Vagina (tissue), 2 donors: ENCODE data around the gene PDGFC. TPM values are rescaled to one million over a fixed set of nuclear protein-coding genes. Genes with fewer than 3 reads are reported as not detected.

Experiments used
- DNase-seq, 2 donors: peaks; one replicate each; pipeline ENCODE4 v3.0.0-alpha.2; 2017; ENCODE audit errors: extremely low spot score in 2 of 2
- H3K27ac ChIP-seq: fragments of 200-600 bp; sonication (generic); one replicate; pipeline ENCODE4 v1.5.1; 2019
- H3K27me3 ChIP-seq: fragments of 200-600 bp; sonication (generic); one replicate; pipeline ENCODE4 v1.5.1; 2019
- H3K36me3 ChIP-seq, 2 donors: fragments of 200-600 bp; sonication (generic); one replicate each; pipeline ENCODE4 v1.5.1; 2017 to 2019
- H3K4me1 ChIP-seq: fragments of 200-600 bp; sonication (generic); one replicate; pipeline ENCODE4 v1.5.1; 2019
- H3K4me3 ChIP-seq, 2 donors: fragments of 200-600 bp; sonication (generic); 1 replicate in 1 of 2; 2 replicates in 1 of 2; pipeline ENCODE4 v1.5.1; 2016 to 2019
- H3K9me3 ChIP-seq: fragments of 200-600 bp; sonication (generic); one replicate; pipeline ENCODE4 v1.5.1; 2019
- CTCF ChIP-seq, 3 experiments: fragments of 450-650 bp in 2 of 3; fragments of 200-600 bp in 1 of 3; sonication (generic) in 1 of 3; IDR thresholded peaks; one replicate each; pipeline ENCODE4 v1.5.1; 2017 to 2019; ENCODE audit warnings: antibody characterized with exemption in 3 of 3, mild to moderate bottlenecking in 2 of 3, moderate library complexity in 2 of 3
- POLR2A ChIP-seq, 2 donors: fragments of 450-650 bp; IDR thresholded peaks; one replicate each; pipeline ENCODE4 v1.6.1; 2017; ENCODE audit warnings: antibody characterized with exemption in 2 of 2, mild to moderate bottlenecking in 2 of 2, moderate library complexity in 2 of 2
- POLR2AphosphoS5 ChIP-seq, 2 donors: sonication (generic); formaldehyde crosslinking; IDR thresholded peaks; one replicate each; pipeline ENCODE4 v1.9.0; 2017; ENCODE audit warnings: antibody characterized with exemption in 2 of 2, mild to moderate bottlenecking in 2 of 2, low read depth in 1 of 2; ENCODE audit not compliant: insufficient read depth in 1 of 2
- intact Hi-C: fragments of 100-400 bp; cut with DNase I; formaldehyde crosslinking; loops from one replicate; pipeline ENCODE4 v1.15.1; 2023
- total RNA-seq: library from RNA; depleted of rRNA; stranded (reverse); fragments of >200 nt; gene quantifications from one replicate; pipeline ENCODE4 v1.2.3, GENCODE V29; 2016

The PDGFC gene
- total RNA-seq, 1 donor from 2014 or later = 19.4 TPM

GRCh38 chr4:156991161-156991560 lies 19.6 kb upstream of the PDGFC start:
- H3K27me3 ChIP-seq = no peaks in the 10 kb centered on the region
- intact Hi-C loops = no loop called here

GRCh38 chr4:156983366-156983765 lies 11.8 kb upstream of the PDGFC start:
- no peak overlapping the region for H3K4me3 ChIP-seq

More at GRCh38 chr4:156991161-156991560, 19.6 kb upstream of the PDGFC start:
- DNase-seq = no peak
- Histone ChIP-seq H3K36me3 (no peaks in the 10 kb centered on the region), H3K27ac (no peak overlapping the region), H3K4me3 (no peak overlapping the region), H3K4me1 (no peaks in the 10 kb centered on the region), H3K9me3 (no peaks in the 10 kb centered on the region)
- no peak for TF ChIP-seq CTCF (IDR thresholded peaks at IDR 0.05)
- TF ChIP-seq POLR2A (IDR thresholded peaks at IDR 0.05) = no peak
- no peak for TF ChIP-seq POLR2AphosphoS5 (IDR thresholded peaks at IDR 0.05; ENCODE audit: insufficient read depth in 1 of 2, low read depth in 1 of 2)

GRCh38 chr4:156981262-156981769 lies 9.7 kb upstream of the PDGFC start:
- no peaks in the 10 kb centered on the region for H3K27me3 ChIP-seq
- TF ChIP-seq POLR2AphosphoS5 (IDR thresholded peaks at IDR 0.05; ENCODE audit: insufficient read depth in 1 of 2, low read depth in 1 of 2) (no peak), POLR2A (IDR thresholded peaks at IDR 0.05) (no peak), CTCF (IDR thresholded peaks at IDR 0.05) (no peak)
- intact Hi-C loops = no loop called here
- H3K27ac ChIP-seq = no peak overlapping the region
- no peaks in the 10 kb centered on the region for H3K4me1 ChIP-seq
- DNase-seq = no peak
- no peaks in the 10 kb centered on the region for H3K36me3 ChIP-seq
- H3K4me3 ChIP-seq = no peak overlapping the region
- no peaks in the 10 kb centered on the region for H3K9me3 ChIP-seq

More at GRCh38 chr4:156983366-156983765, 11.8 kb upstream of the PDGFC start:
- intact Hi-C loops = no loop called here
- Histone ChIP-seq H3K36me3 (no peaks in the 10 kb centered on the region), H3K27me3 (no peaks in the 10 kb centered on the region), H3K4me1 (no peaks in the 10 kb centered on the region), H3K27ac (no peak overlapping the region), H3K9me3 (no peaks in the 10 kb centered on the region)
- no peak for DNase-seq
- peak in 1 of 3 experiments; percentile 13 for TF ChIP-seq CTCF (IDR thresholded peaks at IDR 0.05)
- TF ChIP-seq POLR2A (IDR thresholded peaks at IDR 0.05) = no peak

GRCh38 chr4:156977435-156978160 lies 6.0 kb upstream of the PDGFC start:
- Histone ChIP-seq H3K4me1 (peaks cover 4% of the 10 kb centered on the region), H3K4me3 (no peak overlapping the region), H3K36me3 (no peaks in the 10 kb centered on the region), H3K9me3 (no peaks in the 10 kb centered on the region), H3K27me3 (no peaks in the 10 kb centered on the region), H3K27ac (no peak overlapping the region)
- intact Hi-C loops = no loop called here
- DNase-seq = no peak
- TF ChIP-seq CTCF (IDR thresholded peaks at IDR 0.05) = no peak
- no peak for TF ChIP-seq POLR2AphosphoS5 (IDR thresholded peaks at IDR 0.05; ENCODE audit: insufficient read depth in 1 of 2, low read depth in 1 of 2)
- no peak for TF ChIP-seq POLR2A (IDR thresholded peaks at IDR 0.05)

- no peak for TF ChIP-seq CTCF (IDR thresholded peaks at IDR 0.05)
- TF ChIP-seq POLR2A (IDR thresholded peaks at IDR 0.05) = no peak
- TF ChIP-seq POLR2AphosphoS5 (IDR thresholded peaks at IDR 0.05; ENCODE audit: insufficient read depth in 1 of 2, low read depth in 1 of 2) = no peak
- no peaks in the 10 kb centered on the region for H3K9me3 ChIP-seq
- intact Hi-C loops = no loop called here
- no peaks in the 10 kb centered on the region for H3K36me3 ChIP-seq
- no peak overlapping the region for H3K27ac ChIP-seq
- no peaks in the 10 kb centered on the region for H3K27me3 ChIP-seq
- peaks cover 10% of the 10 kb centered on the region for H3K4me1 ChIP-seq
- H3K4me3 ChIP-seq = no peak overlapping the region
- DNase-seq = no peak
These were observed 4.5 kb upstream of the PDGFC start for GRCh38 chr4:156976147-156976546.
